Retinal pigment epithelial cell (primary cell): Measurements from ENCODE around the gene TRIM38.
"Not testable (repeated sequence)": the region's sequence is repeated elsewhere in the genome, so short reads cannot be mapped to it uniquely, and the experiment has no call there.

Experiments used
- DNase-seq: peaks from one replicate; pipeline ENCODE4 v3.0.0-alpha.2; 2010; ENCODE audit warnings: low read depth
- H3K4me3 ChIP-seq: 2 replicates; pipeline ENCODE4 v1.5.1; 2011; ENCODE audit warnings: mild to moderate bottlenecking, low read length, control low read depth, moderate library complexity
- CTCF ChIP-seq: conservative IDR thresholded peaks from 2 replicates; pipeline ENCODE4 v1.5.1; 2011; ENCODE audit warnings: low read depth, low read length, control low read depth, inconsistent platforms

TRIM38 gene

GRCh38 chr6:25921525-25922203 lies 40.9 kb upstream of the TRIM38 start:
- no peak for TF ChIP-seq CTCF
- no peak overlapping the region for H3K4me3 ChIP-seq
- DNase-seq = no peak

- H3K4me3 ChIP-seq = no peak overlapping the region
- no peak for DNase-seq
- no peak for TF ChIP-seq CTCF
These were observed 40.3 kb upstream of the TRIM38 start for GRCh38 chr6:25922301-25922700.

GRCh38 chr6:25925876-25926275 lies 36.7 kb upstream of the TRIM38 start:
- no peak overlapping the region for H3K4me3 ChIP-seq
- no peak for DNase-seq
- TF ChIP-seq CTCF = no peak

DNA sequence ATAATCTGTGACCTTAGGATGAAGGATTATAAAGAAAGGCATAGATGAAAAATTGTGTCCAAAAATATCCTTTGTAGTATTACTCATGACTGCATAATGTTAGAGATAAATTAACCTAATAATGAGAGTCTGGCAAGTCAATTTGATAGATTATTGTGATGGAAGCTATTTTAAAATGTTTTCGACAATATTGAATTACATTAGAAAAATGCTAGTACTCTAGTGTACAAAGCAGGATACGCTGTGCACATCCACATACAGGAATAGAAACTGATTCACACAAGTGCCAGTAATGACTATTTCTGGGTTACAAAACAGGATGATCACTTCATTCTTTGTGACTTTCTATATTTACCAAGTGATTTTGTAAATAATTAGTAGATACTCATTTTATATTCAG lies 35.4 kb upstream of the TRIM38 start:
- no peak for DNase-seq
- no peak overlapping the region for H3K4me3 ChIP-seq
- TF ChIP-seq CTCF = no peak

DNA sequence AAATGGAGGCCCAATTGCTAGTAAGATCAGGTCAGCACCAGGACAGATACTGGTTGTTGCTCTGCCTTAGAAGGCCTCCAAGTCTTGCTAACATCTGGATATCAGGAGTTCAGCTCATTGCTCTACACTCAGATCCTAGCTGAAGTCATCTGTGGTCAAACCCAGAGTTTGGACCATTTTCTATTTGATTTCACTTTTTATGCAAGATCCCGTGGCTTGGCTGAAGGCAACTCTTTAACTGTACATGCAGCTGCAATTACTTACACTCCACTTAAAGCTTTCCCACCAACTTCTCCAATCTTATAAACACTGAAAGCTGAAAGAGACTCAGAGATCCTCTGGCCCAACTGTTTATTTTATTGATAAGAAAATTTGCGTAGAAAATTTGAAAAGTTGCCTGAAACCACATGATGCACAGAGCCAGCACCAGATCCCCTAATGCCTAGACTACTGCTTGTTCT lies 34.8 kb upstream of the TRIM38 start:
- TF ChIP-seq CTCF = no peak
- no peak for DNase-seq
- H3K4me3 ChIP-seq = no peak overlapping the region

- H3K4me3 ChIP-seq = no peak overlapping the region
- DNase-seq = no peak
- no peak for TF ChIP-seq CTCF
These were observed 33.9 kb upstream of the TRIM38 start for GRCh38 chr6:25928562-25929324.

DNA sequence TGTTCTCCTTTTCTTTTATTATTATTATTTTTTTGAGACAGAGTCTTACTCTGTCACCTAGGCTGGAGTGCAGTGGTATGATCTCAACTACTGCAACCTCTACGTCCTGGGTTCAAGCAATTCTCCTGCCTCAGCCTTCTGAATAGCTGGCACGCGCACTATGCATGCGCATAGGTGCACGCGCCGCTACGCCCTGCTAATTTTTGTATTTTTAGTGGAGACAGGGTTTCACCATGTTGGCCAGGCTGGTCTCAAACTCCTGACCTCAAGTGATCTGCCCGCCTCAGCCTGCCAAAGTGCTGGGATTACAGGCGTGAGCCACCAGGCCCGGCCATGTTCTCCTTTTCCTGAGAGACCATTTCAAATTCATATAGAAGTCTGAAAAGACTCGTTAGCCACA lies 32.8 kb upstream of the TRIM38 start:
- not testable (repeated sequence) for H3K4me3 ChIP-seq, DNase-seq
